Iris pigment epithelial cell (primary cell): ENCODE data around the gene PAK3.

Experiments used
- DNase-seq: peaks from one replicate; pipeline ENCODE4 v3.0.0-alpha.2; 2011; ENCODE audit warnings: low read depth

PAK3 gene

GRCh38 chrX:111095974-111096895 lies at the start of gene PAK3:
TSS of gene PAK3 (plus strand) at chrX:111096191. CDS start at chrX:111123104, 26,913 bp downstream.
- peak; percentile 70 for DNase-seq

- no peak for DNase-seq
Measured at GRCh38 chrX:111047575-111047974, 48.4 kb upstream of the PAK3 start.

DNA sequence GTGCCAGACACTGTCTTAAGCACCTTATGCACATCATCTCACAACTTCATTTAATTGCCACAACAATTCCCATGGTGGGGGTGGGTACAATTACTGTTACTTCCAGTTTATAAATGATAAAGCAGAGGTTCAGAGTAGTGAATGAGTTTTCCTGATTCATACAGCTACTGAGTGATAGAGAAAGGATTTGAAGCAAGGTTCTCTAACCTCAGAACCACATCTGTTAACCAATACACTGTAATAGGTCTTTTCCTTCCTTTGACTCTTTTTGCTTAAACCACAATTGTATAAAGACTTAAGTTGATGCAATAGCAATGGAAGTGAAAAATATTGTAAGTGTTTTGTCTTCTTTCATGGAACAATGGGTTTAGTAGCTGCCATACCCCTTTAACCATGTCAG lies 43.5 kb upstream of the PAK3 start:
- DNase-seq, result no peak

GRCh38 chrX:111071542-111072277 lies 24.3 kb upstream of the PAK3 start:
- no peak for DNase-seq

DNA sequence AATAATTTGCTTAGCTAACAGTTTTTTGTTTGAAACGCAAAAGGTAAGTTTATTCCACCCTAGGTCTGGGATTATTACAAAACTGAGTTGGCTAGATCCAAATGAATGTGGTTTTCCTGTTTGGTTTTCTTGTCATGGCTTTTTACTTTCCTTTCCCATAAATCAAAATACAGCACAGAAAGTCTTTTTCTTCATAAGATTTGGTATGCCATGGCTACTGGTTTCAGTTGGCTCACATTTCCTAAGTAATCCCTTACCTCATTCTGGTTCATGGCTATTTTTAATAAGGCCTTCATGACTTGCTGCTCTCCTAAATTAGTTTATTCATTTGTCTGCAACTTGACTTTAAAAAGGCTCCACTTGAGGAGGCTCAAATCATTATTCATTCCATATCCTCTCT lies 12.9 kb upstream of the PAK3 start:
- peak; percentile 18 for DNase-seq

- DNase-seq, result no peak
Measured at GRCh38 chrX:111086591-111087006, 9.4 kb upstream of the PAK3 start.

- DNase-seq, result no peak
Measured at GRCh38 chrX:111088628-111089027, 7.4 kb upstream of the PAK3 start.

- DNase-seq, result no peak
Measured at GRCh38 chrX:111090458-111090857, 5.5 kb upstream of the PAK3 start.

DNA sequence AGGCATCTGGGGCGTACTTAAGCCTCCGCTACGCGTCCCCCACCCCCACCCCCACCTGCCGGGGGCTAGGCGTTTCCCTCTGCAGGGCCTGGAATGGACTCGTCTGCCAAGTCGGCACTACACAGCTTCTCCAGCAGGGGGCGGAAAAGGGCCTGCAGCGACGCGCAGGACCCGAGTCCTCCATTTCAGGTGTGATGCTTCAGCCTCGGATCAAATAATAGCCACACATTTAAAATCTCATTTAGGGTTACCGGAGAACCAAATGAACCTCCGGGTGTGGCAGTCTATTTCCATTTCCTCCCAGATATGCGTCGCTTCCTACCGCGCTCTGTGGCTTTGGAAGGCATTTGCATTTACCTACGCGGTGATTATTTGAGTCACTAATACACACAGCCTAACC lies 2.9 kb downstream of the PAK3 start:
- peak; percentile 11 for DNase-seq

DNA sequence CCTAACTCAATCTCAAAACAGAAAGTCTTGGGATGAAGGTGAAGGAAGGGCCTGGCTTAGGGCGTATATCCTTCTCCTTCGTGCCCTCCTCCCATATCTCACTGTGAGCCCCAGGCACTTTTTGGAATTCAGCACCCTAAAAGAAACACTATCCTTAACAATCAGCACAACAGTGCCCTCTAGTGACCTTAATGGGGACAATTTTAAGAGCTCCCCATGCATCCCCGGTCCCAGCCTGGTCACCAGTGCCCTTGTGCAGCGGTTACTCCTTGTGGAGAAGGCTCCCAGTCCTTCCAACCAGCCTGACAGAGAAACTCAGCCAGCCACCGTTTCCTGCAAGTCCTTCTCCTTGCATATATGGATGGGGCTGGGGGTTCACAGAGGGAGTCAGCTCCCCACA lies 4.2 kb downstream of the PAK3 start:
- DNase-seq, result peak; percentile 20

DNA sequence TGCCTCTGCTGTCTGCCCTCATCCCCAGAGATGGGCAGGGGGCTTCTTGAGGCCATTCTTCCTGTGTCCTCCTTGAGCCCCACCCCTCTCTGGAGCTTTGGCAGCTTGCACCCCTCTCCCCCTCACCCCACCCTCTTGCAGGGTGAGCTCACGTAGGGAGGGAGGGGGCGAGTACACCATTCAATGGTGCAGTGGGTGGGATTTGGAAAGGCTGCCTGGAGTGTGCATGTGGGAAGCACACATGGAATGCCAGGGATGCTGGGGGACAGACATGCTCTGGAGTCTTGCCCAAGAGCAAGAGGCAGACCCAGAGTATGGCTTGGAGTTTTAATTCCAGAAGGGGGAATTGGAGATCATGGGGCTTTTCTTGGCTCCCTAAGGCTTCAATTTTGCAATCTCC lies 5.6 kb downstream of the PAK3 start:
- DNase-seq, result no peak

DNA sequence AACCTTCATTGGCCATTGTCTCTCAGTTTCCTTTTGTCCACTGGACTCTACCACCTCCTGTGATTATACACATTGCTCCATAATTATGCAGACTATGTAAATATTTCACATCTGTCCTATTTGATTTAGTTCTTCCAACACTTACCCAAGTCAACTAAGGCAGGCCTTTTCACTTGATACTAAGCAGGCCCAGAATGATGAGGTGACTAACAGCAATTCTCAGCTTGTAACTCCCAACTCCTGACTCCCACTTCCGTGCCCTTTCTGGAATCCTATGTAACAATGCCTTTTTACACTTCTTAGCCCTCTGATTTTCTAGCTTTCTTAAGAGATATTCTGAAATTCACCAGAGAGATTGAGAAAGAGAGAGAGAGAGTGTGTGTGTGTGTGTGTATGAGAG lies 6.6 kb downstream of the PAK3 start:
- DNase-seq, result no peak

- DNase-seq, result no peak
Measured at GRCh38 chrX:111103246-111103645, 7.3 kb downstream of the PAK3 start.

- DNase-seq, result no peak
Measured at GRCh38 chrX:111110098-111110775, 14.2 kb downstream of the PAK3 start.

DNA sequence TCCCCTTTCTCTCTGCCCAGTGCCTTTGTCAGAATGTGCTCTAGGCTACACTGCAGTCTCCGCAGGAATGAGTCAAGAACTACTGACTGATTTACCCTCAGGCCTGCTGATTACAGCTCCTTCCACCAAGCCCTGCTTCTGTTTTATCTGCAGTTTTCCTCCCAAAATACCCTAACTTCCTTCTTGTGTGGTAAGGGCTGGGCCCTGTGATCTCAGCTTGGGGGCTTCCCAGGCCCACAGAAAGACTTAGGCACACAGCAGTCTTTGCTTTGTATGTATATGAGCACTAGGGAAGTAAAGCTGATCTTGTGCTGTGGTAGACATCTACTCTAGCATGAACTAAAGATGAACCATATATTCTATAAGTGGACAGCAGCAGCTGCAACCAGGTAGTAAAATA lies 18.8 kb downstream of the PAK3 start:
- DNase-seq, result no peak

- no peak for DNase-seq
Measured at GRCh38 chrX:111116666-111117065, 20.7 kb downstream of the PAK3 start.

DNA sequence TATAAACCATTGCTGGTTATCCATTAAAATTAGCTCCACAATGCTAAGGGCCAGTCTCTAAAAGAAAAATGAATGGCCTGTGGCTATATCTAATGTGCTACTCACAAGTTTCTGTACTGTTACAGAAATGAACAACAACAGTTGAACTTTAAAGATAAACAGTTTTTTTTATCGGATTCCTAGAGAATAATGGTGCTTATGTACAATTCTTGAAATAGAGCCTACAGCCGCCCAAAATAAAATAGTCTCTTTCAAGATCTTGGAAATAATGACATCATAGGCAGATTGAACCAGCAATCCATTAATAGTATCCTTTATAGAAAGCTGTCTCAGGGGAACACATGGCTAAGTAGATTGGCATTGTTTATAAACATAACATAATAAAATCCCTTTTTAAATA lies 23.4 kb downstream of the PAK3 start:
- no peak for DNase-seq

GRCh38 chrX:111123125-111123524 lies 27.1 kb downstream of the PAK3 start:
- no peak for DNase-seq

GRCh38 chrX:111123606-111124179 lies 27.7 kb downstream of the PAK3 start:
- no peak for DNase-seq

DNA sequence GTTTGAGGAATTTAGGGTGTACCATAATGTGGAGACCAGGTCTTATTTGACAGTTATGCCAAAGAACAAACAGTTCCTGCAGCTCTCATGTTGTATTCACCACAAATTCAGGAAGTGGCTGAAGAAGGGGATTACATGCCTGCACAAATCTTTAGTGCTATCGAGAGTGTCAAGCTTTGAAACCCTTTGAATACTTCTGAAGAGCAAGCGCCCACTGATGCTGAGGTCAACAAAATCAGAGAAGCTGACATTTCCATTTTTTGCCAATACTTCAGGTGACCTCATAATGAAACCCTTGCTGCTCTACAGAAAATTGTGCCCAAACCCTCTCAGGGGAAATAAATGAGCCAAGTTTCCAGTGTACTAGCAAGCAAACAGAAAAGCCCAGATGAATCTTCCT lies 28.4 kb downstream of the PAK3 start:
- no peak for DNase-seq

DNA sequence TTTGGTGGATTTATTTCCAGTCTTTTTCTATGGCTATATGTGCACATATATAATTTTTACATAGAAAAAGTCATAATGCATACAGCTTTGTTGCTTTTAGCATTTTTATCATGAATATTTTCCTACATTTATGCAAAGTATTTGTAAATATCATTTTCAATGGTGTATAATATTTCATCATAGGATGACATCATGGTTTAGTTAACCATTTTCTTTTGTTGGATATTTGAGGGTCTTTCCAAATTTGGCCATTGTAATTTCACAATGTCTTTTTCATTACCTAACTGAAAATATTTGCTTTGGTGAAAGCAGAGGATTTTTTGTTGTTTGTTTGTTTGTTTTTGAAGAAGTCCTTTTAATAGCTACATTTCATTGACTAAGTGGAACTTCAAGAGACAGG lies 31.0 kb downstream of the PAK3 start:
- DNase-seq, result no peak

DNA sequence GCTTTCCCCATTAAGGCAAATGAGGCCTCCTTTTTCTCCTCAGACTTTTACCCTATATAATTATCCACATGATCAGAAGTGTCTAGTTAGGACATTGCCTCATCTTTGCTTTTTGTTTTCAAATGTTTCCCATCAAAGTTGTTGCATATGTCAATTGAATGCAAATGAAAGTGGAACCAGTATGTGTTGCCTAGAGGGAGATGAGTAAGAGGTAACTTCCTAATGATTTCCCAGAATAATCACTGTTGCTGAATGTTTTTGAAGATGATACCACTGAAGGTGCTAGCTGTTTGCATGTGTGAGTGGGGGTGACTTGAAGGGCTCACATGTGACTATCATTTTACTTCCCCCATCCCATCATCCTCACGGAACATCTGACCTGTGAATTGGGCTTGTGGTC lies 33.9 kb downstream of the PAK3 start:
- DNase-seq, result peak; percentile 1
